CD4-positive, alpha-beta T cell treated with Interleukin-21 for 1 hour (primary cell): Measurements from ENCODE around the gene ZNF853.

Source experiments
- DNase-seq: peaks from one replicate; pipeline ENCODE4 v3.0.0-alpha.2; 2020

ZNF853 gene

DNA sequence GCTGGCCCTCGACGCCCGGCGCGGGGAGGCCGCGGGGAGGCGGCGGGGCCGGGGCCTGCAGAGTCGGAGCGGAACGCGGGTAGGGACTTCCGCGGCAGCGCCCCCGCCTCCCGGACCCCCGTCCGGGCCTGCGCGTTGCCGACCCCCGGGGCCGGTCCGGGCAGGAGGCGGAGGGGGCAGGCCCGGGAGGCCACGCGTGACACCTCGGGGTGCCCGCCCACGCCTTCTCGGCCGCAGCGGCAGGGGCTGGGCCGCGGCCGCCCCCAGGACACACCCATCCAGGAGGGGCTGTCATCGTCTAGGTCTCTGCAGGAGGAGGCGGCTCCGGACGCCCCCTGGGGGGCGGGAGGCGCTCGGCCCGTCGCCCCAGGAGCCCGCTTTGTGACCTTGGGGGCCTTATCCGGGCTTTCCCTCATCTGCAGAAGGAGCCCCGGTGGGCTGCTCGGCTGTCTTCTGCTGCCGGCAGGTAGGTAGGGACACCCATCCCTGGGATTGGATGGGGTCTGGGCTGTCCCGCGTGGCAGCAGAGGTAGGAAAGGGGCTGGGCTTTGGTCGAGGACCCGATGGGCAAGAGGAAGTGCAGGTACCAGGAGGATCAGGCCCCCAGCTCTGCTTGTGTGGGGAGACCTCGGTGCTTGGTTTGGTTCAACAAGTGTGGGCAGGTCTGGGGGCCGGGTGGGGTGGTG, 22.3 kb downstream of the ZNF853 start:
- peak; percentile 70 for DNase-seq

DNA sequence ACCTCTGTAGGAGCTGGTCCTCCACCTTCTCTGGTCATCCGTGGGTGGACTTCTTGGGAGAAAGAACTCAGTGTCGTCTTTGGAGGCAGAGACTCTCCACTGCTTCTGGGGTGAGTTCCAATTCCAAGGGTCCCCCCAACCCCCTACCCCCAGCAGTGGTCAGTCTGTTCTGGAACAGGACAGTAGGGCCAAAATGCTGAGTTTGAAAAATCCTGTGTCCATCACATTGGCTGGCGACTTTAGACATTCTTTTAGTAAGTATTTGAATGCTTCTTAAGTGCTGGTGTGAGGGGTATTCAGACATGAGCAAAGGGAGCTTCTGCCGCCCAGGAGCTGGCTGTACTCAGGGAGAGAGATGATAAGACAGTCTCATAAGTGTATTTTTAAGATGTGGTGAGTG, 23.6 kb downstream of the ZNF853 start:
- no peak for DNase-seq

DNA sequence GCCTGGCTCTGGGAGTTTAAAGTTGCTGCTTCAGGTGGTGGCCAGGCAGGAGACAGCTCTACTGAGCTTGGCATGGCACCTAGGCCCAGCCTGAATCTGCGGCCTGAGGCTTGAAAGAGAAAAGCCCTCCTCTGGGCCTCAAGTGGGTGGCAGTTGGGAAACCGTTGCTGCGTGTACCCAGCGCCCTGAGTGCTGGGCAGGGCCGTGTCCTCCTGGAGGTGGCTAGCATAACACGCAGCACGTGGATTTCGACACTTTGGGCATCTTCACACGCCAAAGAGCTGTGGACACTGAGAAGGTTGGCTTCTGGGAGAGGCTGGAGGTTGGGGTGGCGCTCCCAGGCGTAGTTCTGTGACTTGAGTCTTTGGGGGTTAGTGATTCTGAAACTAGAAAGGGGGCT, 24.2 kb downstream of the ZNF853 start:
- no peak for DNase-seq

DNA sequence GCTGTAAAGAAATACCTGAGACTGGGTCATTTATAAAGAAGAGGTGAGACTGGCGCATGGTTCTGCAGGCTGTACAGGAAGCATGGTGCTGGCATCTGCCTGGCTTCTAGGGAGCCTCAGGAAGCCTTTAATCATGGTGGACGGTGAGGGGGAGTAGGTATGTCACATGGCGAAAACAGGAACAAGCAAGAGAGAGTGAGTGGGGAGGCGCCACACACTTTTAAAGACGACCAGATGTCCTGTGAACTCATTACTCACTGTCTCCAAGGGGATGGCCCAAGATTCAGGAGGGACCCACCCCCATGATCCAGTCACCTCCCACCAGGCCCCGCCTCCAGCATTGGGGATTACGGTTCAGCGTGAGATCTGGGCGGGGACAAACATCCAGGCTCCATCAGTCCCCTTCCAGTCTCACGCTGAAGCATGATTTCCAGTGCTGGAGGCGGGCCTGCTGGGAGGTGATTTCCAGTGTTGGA, 24.9 kb downstream of the ZNF853 start:
- DNase-seq: no peak

DNA sequence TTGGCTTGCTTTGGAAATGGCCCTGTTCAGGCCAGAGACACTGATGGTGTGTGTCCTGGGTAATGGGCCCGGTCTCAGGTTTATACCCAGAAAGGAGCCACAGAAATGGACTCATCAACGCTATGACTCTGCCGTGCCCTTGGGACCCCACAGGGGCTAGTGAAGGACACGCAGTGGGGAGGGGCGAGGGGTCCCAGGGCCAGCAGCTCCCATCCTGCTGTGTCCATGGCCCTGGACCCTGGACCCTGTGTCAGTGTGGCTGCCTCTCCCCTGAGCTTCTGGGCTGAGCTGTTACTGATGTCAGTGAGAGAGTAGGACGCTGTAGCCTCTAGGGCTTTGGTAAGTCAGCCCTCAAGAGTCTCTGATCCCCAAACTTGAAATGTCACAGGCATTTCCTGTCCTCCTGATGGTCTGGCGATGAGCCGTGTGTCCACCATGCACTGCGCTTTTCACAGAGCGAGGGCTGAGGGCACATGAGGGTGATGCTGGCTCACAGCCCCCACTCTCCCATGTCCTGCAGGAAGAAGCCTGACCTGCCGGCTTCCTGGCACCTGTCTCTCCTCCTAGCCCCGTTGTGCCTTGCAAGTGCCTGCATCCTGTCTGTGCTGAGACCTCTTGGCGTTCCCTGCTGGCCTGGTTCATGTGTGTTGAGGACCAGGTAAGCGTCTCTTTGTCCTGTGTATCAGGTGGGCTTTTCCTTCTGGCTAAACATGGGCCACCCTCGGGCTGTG, 26.1 kb downstream of the ZNF853 start:
- DNase-seq: no peak

DNA sequence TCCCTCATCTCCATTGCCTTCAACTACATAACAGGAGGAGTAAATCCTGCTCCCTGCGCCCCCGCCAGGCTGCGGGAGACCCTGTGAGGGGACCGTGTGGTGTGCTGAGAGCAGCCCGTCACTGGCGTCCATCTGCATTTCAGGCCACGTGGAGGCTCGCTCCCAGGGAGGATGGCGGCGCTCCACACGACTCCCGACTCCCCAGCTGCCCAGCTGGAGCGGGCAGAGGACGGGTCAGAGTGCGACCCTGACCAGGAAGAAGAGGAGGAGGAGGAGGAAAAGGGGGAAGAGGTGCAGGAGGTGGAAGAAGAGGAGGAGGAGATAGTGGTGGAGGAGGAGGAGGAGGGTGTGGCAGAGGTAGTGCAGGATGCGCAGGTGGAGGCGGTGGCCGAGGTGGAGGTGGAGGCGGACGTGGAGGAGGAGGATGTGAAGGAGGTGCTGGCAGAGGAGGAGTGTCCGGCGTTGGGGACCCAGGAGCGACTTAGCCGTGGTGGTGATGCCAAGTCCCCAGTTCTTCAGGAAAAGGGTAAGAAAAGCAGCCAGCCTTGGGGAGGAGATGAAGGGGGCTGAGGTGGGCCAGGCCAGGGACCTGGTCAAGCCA, 26.9 kb downstream of the ZNF853 start:
- no peak for DNase-seq

DNA sequence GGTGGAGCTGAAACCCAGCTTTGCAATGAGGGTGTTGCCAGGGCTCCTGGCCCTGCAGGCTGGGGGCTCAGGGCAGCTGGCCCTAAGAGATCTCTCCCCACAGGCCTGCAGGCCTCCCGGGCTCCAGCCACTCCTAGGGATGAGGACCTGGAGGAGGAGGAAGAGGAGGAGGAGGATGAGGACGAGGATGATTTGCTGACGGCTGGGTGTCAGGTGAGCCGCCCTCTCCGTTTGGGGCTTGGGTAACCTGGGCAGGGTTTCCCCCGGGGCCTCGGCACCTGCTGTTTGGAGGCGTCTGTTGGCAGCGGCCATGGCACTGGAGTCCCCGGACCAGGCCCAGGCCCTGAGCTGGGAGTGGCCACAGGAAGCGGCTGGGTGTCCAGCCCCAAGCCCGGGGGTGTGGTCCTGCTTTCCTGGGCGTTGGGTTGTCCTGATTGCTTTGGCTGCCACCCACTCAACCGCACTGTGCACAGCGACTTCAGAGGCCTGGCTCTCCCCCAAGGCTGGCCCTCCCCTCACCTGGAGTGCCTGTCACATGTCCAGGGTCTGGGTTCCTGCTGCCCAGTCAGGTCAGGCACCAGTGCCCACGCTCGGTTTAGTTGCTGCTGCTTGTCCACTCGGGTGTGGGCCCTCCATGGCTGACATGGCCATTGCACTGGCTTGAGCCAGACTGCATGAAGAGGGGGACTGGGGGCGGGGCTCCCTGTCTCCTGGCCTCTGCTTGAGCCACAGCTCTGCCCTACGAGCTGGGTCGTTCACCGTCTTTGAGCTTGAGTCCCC, 27.6 kb downstream of the ZNF853 start:
- no peak for DNase-seq

DNA sequence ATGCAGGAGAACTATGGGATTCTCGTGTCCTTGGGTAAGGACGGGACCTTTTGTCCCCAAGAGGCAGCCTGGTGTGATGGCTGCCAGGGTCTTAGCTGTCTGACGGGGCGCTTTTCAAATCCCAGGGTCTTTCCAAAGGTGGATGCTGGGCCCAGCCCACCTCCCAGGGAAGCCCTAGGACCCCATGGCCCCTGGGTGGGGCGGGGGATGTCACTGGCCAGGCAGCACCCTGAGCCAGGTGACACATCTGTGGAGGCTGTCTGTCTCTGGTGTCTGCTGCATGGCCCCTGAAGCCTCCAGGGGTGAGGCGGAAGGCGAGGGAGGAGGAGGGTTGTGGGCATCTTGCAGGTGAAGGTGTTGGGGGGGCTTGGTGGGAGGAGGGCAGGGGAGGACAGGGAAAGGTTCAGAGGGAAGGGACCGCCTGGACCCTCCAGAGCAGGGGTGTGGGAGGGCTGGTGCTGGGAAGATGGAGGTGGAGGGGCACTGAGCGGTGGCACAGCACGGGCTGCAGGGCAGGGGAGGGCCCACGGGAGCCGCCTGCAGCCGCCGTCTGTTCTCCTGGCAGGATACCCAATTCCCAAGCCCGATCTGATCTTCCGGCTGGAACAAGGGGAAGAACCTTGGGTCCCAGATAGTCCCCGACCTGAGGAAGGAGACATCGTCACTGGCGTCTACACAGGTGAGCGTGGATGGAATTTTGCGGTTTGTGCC, 28.7 kb downstream of the ZNF853 start:
- DNase-seq: no peak

DNA sequence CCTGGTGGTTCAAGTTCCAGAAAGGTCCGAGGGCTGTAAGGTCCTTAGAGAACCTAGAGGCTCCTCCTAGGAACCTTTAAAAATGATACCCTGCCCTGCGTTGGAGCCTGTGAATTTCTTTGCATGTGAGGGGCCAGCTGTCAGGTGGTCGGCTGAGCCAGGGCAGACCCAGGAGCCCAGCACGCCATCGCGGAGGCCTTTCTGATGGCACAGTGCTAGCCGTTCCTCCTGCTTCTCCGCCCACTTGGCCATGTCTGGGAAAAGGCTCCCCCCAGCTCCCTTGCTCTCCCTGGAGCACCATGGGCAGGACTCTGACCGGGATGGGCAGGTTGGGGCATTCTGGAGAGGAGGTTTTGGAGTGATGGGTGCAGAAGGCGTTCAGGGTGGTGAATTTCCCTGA, 29.3 kb downstream of the ZNF853 start:
- no peak for DNase-seq

DNA sequence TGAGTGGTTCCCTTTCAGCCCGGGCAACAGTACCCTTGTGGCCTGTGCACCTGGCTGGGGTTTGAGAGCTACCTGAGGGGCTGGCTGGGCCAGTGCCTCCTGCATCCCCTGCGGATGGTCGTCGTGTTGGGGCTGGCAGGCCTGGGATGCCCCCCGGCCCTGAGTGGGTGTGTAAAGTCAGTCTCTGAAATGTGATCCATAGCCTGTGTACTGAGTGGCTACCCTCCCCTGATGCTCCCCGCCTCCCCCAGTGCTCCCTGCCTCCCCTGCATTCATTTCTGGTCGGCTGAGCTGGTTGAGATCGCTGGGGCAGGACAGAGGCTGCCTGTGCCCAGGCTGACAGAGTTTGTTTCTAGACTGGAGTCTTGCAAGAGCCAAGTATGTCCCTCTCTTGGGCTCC, 31.1 kb downstream of the ZNF853 start:
- no peak for DNase-seq

DNA sequence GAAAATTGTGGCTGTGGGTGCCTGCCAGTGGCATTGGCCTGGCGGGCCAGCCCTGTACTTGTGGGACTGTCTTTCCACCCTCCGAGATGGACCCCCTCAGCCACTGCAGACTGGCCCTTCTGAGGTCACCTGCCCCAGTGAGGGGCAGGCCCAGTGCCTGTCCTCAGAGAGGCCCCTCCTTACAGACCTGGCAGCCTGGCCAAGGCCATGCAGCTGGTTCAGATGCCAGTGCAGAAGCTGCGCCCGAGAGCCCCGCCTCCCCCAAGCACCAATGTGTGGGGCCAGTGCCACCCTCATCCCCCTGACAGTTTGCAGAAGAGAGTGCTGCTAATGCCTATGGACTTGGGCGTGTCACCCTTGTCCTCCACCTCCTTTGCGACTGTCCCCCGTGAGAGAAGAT, 31.7 kb downstream of the ZNF853 start:
- no peak for DNase-seq

DNA sequence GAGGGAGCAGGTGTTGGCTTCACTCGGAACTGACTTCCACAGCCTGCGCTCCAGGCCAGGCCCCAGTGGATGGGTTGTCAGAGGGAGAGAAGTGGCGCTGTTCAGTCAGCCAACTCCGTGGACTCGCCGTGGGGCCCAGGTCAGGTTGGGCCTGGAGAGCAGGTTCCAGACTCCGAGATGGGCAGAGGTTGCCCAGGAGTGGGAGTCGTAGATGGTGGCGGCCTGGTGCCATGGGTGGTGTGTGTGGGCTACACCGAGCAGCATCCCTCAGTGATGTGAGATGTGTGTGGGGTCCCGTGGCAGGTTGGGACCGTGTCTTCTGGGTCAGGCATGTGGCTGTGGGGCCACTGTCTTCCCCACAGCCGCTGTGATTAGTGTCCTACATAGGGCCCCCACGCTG, 32.1 kb downstream of the ZNF853 start:
- DNase-seq: no peak

DNA sequence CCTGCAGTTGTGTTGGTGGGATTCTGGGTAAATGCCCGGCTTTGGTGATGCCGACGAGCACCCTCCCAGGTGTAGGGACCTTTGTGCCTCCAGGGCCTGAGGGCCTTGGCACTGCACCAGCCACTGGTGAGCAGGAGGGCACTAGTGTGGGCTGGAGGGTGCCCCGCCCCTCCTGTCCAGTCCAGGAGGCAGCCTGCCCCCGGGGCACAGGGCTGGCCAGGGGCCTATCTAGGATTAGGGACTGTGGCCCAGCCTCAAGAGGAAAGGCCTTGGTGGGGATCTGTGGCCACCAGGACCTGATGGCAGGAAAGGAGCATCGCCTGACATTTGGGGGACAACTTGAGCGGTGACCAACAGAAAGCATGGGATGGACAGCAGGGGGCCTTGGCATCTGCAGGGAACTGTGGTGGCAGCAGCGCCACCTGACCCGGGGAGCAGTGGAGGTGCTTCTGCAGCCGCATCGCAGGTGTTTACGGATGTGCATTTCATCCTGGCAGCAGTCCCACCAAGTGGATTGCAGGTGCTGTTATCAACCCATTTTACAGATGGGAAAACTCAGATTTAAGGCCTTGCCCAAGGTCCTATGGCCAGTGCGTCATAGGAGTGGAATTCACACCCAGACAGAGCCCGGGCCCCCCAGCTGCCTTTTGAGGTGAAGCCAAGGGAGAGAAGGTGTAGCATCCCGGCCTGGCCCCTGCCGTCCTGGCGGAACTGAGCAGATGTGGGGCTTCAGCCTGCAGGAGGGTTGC, 32.8 kb downstream of the ZNF853 start:
- DNase-seq: no peak

DNA sequence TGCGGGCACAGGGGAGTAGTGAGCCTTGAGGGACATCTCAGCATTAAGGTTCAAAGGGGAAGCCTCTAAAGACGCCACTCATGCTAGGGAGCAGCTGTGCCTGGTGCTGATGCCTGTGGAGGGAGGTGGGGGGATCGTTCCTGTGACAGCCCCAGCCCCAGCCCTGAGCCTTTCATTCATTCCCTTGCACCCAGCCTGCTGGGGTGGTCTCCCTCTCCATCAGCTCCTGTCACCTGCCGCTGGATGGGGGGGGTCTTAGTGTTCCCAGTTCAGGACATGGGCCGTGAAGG, 33.4 kb downstream of the ZNF853 start:
- no peak for DNase-seq

DNA sequence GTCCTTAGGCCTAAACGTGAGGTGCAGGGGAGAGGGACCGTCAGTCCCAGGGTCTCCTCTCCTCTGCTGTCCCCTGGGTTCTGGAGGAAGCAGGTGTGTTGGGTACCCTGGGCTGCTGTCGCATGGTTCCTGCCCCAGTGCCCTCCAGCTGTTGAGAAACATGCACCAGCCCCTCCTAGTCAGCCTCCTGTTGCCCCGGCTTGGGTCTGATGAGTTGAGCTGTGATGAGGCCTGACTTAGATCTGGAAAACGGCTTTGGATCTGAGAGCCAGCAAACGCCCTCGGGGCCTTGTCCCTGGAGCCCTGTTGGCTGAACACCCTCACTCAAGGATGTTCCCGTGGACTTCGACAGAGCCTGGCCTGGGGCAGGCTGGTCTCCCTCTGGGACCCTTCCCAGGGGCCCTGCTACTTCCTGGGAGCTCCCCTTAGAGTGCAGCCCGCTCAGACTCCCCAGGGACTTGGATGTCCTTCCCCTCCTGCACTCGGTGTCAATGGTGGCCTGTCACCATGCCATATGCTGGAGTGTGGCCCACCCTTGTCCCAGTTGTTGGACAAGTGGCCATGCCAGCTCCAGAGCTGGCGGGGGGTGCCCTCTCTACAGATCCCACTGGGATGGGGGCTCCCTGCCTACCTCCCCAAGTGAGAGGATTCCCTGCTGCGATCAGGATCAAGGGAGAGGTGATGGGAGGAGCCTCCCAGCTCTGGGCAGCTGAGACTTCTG, 34.0 kb downstream of the ZNF853 start:
- DNase-seq: no peak

DNA sequence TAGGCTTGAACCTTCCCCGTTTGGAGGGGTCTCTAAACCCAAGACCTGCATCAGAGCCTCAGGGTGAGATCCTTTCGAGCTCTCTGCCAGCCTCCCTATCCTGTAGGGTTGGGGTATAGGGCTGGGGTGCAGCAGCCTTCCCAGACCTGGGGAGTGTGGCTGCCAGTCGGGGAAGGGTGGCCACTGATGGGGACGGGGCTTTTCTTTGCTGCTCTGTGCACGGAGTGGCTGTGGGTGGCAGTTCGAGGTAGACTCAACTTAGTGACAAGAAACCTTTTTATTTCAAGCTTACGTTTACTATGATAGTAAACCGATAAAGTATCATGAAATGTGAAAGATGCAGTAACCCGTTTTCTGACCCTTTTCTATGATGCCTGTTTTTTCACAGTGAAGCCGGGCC, 34.7 kb downstream of the ZNF853 start:
- DNase-seq: no peak

DNA sequence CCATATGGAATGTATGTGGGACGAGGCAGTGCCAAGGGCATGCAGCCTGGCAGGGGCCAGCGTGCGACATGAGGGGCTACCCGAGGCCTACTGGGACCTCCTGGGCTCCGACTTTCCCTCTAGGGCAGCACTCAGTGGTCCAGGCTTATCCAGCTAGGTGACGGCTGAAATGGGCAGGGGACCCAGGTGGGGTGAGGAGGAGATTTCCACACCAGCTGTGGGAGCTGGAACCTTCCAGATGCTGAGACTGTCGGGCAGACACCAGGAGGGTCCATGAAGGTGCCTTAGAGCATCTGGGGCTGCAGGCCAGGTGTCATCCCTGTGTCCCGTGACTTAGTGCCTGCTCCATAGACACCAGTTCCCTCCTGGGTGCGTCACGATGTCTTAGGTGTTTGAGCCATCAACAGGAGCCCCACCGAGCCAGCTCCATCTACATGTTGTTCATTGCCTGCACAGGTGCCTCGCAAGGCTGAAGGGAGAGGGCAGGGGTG, 35.2 kb downstream of the ZNF853 start:
- DNase-seq: no peak

DNA sequence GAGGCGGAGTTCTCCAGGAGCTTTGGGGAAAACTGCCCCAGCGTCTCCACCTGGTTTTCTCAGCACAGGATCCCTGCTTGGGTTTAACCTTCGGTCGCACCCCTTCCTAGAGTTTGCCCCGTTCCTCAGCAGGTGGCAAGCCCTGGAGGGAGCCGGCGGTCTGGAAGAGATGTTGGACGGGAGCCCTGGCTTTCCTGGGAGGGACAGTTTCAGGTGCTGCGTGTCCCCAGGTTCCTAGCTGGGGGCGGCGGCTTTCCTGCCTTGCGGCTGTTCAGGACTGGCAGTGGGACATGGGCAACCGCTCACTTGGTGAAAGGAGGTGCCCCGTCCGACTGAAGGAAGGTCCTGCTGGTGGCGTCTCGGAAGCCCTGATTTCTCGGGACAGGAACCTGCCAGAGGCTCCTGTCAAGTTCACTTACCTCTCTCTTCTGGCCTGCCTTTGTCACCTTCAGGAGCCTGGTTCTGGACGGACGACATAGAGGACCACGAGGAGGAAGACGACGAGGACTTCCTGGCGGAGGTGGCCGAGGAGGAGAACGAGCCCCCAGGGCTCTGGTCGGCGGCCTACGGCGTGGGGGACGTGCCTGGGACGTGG, 36.5 kb downstream of the ZNF853 start:
- DNase-seq: no peak

DNA sequence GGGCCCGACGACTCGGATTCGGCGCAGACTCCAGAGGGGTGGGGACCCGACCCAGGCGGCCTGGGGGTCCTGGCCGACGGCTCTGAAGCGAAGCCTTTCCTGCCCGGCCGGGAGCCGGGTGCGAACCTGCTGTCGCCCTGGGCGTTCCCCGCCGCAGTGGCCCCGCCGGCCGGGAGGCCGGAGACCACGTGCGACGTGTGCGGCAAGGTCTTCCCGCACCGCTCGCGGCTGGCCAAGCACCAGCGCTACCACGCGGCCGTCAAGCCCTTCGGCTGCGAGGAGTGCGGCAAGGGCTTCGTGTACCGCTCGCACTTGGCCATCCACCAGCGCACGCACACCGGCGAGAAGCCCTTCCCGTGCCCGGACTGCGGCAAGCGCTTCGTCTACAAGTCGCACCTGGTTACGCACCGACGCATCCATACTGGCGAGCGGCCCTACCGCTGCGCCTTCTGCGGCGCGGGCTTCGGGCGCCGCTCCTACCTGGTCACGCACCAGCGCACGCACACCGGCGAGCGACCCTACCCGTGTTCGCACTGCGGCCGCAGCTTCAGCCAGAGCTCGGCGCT, 37.1 kb downstream of the ZNF853 start:
- no peak for DNase-seq
